GM21529 (cell line): ENCODE data around the gene SIRT5.

Source experiments
- ATAC-seq: cut with Tn5 transposase; IDR thresholded peaks from one replicate; pipeline ENCODE4 v1.9.1; 2021; ENCODE audit not compliant: unreplicated experiment

SIRT5 gene

GRCh38 chr6:13586603-13587542 is 12.5 kb downstream of the SIRT5 start:
- ATAC-seq, result no peak

GRCh38 chr6:13589801-13590200 is 15.4 kb downstream of the SIRT5 start:
- no peak for ATAC-seq

GRCh38 chr6:13590574-13591153 is 16.3 kb downstream of the SIRT5 start:
- ATAC-seq, result no peak

- ATAC-seq, result no peak
Observed at GRCh38 chr6:13591205-13591921, 17.0 kb downstream of the SIRT5 start.

GRCh38 chr6:13593103-13593502 is 18.7 kb downstream of the SIRT5 start:
- ATAC-seq, result no peak

- no peak for ATAC-seq
Observed at GRCh38 chr6:13593720-13594119, 19.3 kb downstream of the SIRT5 start.

GRCh38 chr6:13597073-13597472 is 22.7 kb downstream of the SIRT5 start:
- no peak for ATAC-seq

GRCh38 chr6:13600036-13600435 is 25.6 kb downstream of the SIRT5 start:
- no peak for ATAC-seq

GRCh38 chr6:13604135-13604534 is 29.7 kb downstream of the SIRT5 start:
- ATAC-seq, result no peak

GRCh38 chr6:13604546-13605416 is 30.4 kb downstream of the SIRT5 start:
- no peak for ATAC-seq

- ATAC-seq, result no peak
Observed at GRCh38 chr6:13605634-13606033, 31.2 kb downstream of the SIRT5 start.

GRCh38 chr6:13611715-13612114 is 37.3 kb downstream of the SIRT5 start:
- no peak for ATAC-seq

- ATAC-seq, result no peak
Observed at GRCh38 chr6:13613029-13613594, 38.7 kb downstream of the SIRT5 start.

- peak; percentile 26 for ATAC-seq
Observed at GRCh38 chr6:13614126-13614925, 39.9 kb downstream of the SIRT5 start.

- ATAC-seq, result peak; percentile 87
Observed at GRCh38 chr6:13614926-13615791, 40.8 kb downstream of the SIRT5 start, which contains the start of gene NOL7. NOL7 (plus strand) TSS chr6:13615335; CDS start chr6:13615359, 24 bp downstream.

- peak; percentile 21 for ATAC-seq
Observed at GRCh38 chr6:13615792-13616120, 41.4 kb downstream of the SIRT5 start.

GRCh38 chr6:13617066-13617465 is 42.7 kb downstream of the SIRT5 start:
- ATAC-seq, result no peak

GRCh38 chr6:13624871-13625288 is 50.5 kb downstream of the SIRT5 start:
- ATAC-seq, result no peak
